IPS DF 6.9 (cell line): ENCODE data around the gene HOXD4.

Experiments
- DNase-seq: peaks from one replicate; pipeline ENCODE4 v3.0.0-alpha.2; 2013; ENCODE audit warnings: low read depth, low spot score
- H3K27ac ChIP-seq: one replicate; pipeline ENCODE4 v1.5.1; 2013; ENCODE audit warnings: low read length, control low read depth
- H3K27me3 ChIP-seq: 2 replicates; pipeline ENCODE4 v1.6.1; 2013; ENCODE audit warnings: mild to moderate bottlenecking, low read length; ENCODE audit not compliant: control insufficient read depth, insufficient read depth
- H3K36me3 ChIP-seq: 2 replicates; pipeline ENCODE4 v1.6.1; 2013; ENCODE audit warnings: low read length; ENCODE audit not compliant: control insufficient read depth, insufficient read depth
- H3K4me1 ChIP-seq: 2 replicates; pipeline ENCODE4 v1.6.1; 2013; ENCODE audit warnings: low read length; ENCODE audit not compliant: control insufficient read depth, insufficient read depth
- H3K4me3 ChIP-seq: 2 replicates; pipeline ENCODE4 v1.5.1; 2013; ENCODE audit warnings: mild to moderate bottlenecking, low read length
- H3K9me3 ChIP-seq: 2 replicates; pipeline ENCODE4 v1.6.1; 2013; ENCODE audit warnings: low read length, inconsistent platforms; ENCODE audit not compliant: control insufficient read depth, insufficient read depth
- WGBS: extraction: QIAGEN DNeasy Blood & Tissue Kit; methylation state at CpG from one replicate; pipeline ENCODE4 v1.1.7; 2013; ENCODE audit warnings: mixed read lengths, missing lambda C conversion rate; ENCODE audit not compliant: insufficient read length, insufficient coverage; 5-methylcytosine and 5-hydroxymethylcytosine counted together

HOXD4 gene

DNA sequence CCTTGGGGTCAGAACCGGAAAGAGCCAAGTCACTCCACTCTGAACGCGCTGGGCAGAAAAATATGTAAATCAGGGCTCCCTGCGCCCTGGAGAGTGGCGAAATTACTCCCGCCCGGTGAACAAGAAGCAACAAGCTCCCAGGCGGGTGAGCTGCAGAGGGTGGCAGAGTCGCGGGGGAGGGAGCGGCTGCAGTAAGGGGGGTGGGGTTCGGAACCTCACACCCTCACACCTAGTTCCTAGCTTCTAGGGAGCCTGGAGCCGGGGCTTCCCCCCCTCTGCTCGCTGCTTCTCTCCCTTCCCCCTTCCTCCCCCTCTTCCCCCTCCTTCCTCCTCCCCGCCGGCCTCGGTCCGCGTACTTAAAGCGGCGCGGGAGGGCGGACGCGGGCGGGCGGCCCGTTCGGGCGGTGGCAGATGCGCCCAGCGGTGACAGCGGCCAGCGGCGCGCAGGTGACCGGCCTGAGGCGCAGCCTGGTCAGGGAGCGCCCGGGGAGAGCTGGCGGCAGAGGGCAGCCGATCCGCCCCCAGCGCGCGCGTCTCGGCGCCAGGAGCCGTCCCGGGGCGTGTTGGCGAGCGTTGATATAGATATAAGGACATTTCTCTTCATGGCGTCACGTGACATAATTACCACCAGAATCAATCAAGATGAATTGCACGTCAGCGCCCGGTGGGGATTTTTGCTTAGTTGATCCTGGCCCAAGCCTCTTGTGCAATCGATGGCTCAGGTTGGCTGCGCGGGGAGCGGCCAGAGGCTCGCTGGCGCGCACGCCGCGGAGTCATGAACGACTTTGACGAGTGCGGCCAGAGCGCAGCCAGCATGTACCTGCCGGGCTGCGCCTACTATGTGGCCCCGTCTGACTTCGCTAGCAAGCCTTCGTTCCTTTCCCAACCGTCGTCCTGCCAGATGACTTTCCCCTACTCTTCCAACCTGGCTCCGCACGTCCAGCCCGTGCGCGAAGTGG, 44.5 kb upstream of the HOXD4 start, which contains the start of gene HOXD11:
HOXD11 (plus strand) TSS at position 700 of the 959 bp plus-strand sequence; CDS start at position 776, 76 bp downstream.
- H3K4me1 ChIP-seq = peaks cover 5% of the 10 kb centered on the region
- H3K27ac ChIP-seq = no peak within 1 kb of the TSS
- no peaks in the 10 kb centered on the region for H3K9me3 ChIP-seq
- H3K36me3 ChIP-seq = no peaks in the 10 kb centered on the region; the same call in 1 of the 2 replicates
- WGBS = no CpG with 5 or more reads among the region's 85 CpGs
- H3K27me3 ChIP-seq = peaks cover 95% of the 10 kb centered on the region
- peak within 1 kb of the TSS; percentile 10; the same call in 1 of the 2 replicates for H3K4me3 ChIP-seq
- DNase-seq = no peak

DNA sequence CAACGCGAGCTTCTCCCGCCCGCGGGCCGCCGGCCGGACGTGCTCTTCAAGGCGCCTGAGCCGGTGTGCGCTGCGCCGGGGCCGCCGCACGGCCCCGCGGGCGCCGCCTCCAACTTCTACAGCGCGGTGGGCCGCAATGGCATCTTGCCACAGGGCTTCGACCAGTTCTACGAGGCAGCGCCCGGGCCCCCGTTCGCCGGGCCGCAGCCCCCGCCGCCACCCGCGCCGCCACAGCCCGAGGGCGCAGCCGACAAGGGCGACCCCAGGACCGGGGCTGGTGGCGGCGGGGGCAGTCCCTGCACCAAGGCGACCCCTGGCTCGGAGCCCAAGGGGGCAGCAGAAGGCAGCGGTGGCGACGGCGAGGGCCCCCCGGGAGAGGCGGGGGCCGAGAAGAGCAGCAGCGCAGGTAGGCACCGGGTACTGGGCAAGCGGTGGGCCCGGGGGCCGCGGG, 43.6 kb upstream of the HOXD4 start:
- DNase-seq = no peak
- Histone ChIP-seq H3K36me3 (no peaks in the 10 kb centered on the region; the same call in 1 of the 2 replicates), H3K9me3 (no peaks in the 10 kb centered on the region), H3K27me3 (peaks cover 95% of the 10 kb centered on the region), H3K4me1 (peaks cover 5% of the 10 kb centered on the region), H3K27ac (no peak overlapping the region), H3K4me3 (no peak overlapping the region)
- no CpG with 5 or more reads among the region's 59 CpGs for WGBS

- H3K9me3 ChIP-seq = no peaks in the 10 kb centered on the region
- no peak overlapping the region for H3K4me3 ChIP-seq
- no peak overlapping the region for H3K27ac ChIP-seq
- no CpG with 5 or more reads among the region's 26 CpGs for WGBS
- H3K36me3 ChIP-seq = no peaks in the 10 kb centered on the region; the same call in 1 of the 2 replicates
- peaks cover 95% of the 10 kb centered on the region for H3K27me3 ChIP-seq
- DNase-seq = no peak
- peaks cover 5% of the 10 kb centered on the region for H3K4me1 ChIP-seq
Observed at GRCh38 chr2:176109192-176109901, 42.0 kb upstream of the HOXD4 start.

DNA sequence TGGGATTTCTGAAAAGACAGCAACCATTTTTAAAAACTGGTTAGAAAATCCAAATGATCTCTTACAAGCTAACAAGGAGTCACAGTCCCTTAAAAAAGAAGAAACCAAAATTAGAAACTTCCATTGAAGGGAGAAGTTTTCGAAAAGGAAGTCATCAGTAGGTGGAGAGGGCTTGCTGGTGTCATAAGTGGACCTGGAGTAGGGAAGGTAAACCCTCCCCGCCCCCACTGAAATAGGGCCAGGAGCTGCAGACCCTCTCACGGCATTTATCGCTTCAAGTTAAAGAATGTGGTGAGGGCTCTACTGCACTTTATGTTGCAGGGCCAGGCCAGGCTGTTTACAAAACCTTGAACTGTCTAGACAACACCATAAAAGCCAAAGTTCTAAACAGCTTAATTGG, 41.4 kb upstream of the HOXD4 start:
- WGBS = no CpG with 5 or more reads among the region's 4 CpGs
- no peaks in the 10 kb centered on the region for H3K9me3 ChIP-seq
- no peak overlapping the region for H3K4me3 ChIP-seq
- H3K36me3 ChIP-seq = no peaks in the 10 kb centered on the region
- DNase-seq = no peak
- peaks cover 95% of the 10 kb centered on the region for H3K27me3 ChIP-seq
- peaks cover 5% of the 10 kb centered on the region for H3K4me1 ChIP-seq
- no peak overlapping the region for H3K27ac ChIP-seq

DNA sequence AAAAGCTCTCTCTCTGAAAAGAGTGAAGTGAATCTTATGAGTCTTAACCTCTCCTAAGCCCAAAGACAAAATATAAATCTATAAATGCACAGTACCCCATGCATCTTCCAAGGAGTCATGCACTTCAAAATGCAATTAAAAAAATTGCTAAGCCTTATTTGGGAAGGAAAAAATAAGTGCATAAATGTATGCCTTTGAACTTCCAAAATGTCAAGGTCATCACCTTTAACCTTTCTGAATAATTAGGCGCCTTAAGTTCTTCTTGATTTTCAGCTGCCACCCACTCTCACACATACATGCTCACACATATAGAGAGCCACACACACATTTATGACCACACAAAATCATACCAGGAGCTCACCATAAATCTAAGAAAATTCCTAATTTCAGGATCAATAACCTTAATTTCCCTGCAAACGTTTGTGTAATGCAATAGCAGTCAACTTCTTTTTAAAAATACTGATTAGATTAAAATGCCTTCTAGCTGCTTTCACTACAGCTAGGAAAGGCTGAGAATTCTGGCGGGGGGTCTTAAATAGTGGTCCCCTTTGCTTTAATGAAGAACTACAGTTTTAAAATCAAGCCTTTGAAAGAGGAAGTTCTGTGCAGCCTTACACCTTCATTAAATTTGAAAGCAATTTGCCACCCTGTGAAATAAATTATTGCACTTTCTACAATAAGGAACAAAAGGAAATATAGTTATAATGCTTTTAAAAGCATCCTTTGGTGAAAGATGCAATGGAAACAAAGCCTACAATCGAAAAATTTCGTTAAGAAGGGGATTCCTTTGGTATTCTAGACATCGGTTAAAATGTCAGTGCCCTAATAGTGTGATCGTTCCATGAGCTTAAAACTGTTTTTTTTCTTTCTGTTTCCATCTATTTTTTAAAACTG, 40.7 kb upstream of the HOXD4 start:
- DNase-seq = no peak
- Histone ChIP-seq H3K4me3 (no peak overlapping the region), H3K27me3 (peaks cover 94% of the 10 kb centered on the region), H3K36me3 (no peaks in the 10 kb centered on the region), H3K9me3 (no peaks in the 10 kb centered on the region), H3K4me1 (peaks cover 4% of the 10 kb centered on the region), H3K27ac (no peak overlapping the region)
- no CpG with 5 or more reads among the region's 7 CpGs for WGBS

DNA sequence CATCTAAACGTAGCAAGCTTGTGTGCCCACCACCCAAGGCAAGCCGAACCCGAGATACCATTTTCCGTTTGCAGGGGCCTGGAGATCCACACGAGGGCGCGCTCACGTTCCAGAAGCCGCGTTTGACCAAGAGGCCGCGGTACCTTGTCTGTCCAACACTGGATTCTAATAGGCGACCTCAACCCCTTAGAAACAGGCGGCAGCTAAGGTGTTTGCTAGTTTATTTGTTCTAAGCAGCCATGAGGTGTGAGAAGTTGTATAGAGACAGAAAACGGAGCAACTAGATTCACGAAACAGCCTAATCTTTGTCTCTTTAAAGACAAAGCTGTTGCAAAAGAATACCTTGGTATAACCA, 40.1 kb upstream of the HOXD4 start:
- Histone ChIP-seq H3K9me3 (no peaks in the 10 kb centered on the region), H3K4me3 (no peak overlapping the region), H3K4me1 (peaks cover 4% of the 10 kb centered on the region), H3K27me3 (peaks cover 94% of the 10 kb centered on the region), H3K36me3 (no peaks in the 10 kb centered on the region), H3K27ac (no peak overlapping the region)
- no CpG with 5 or more reads among the region's 16 CpGs for WGBS
- DNase-seq = no peak

DNA sequence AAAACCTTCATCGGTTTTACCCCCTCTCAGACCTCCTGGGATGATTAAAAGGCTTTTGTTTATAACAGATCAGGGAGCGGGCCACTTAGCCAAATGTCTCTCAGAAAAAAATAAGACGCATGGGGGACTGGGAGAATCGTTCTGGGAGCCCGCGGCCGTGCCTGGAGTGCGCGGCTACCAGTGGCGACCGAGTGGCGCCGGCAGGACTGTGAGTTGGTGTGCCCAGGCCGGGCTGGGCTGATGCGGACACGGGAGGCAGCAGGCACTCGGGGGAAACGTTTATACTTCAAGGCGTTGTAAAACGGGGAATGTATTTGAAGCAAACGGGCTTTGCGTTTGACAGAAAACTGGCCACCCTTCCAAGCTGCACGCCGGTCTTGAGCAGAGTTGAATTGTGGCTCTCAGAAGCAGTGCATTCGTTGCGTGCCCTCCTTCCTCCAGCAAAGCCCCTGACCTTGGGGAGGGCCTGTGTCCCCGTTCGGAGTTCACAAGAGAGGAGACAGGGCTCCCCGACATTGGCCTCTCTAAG, 39.4 kb upstream of the HOXD4 start:
- WGBS = no CpG with 5 or more reads among the region's 29 CpGs
- Histone ChIP-seq H3K27me3 (peaks cover 93% of the 10 kb centered on the region), H3K27ac (no peak overlapping the region), H3K4me3 (no peak overlapping the region), H3K4me1 (peaks cover 4% of the 10 kb centered on the region), H3K9me3 (no peaks in the 10 kb centered on the region), H3K36me3 (no peaks in the 10 kb centered on the region)
- no peak for DNase-seq

- no peaks in the 10 kb centered on the region for H3K36me3 ChIP-seq
- DNase-seq = no peak
- no peak overlapping the region for H3K27ac ChIP-seq
- no peak overlapping the region for H3K4me3 ChIP-seq
- H3K4me1 ChIP-seq = no peaks in the 10 kb centered on the region
- no CpG with 5 or more reads among the region's 40 CpGs for WGBS
- no peaks in the 10 kb centered on the region for H3K9me3 ChIP-seq
- H3K27me3 ChIP-seq = peaks cover 95% of the 10 kb centered on the region
Observed at GRCh38 chr2:176112375-176113302, 38.7 kb upstream of the HOXD4 start.
